Endodermal cell (in vitro differentiated cells): Measurements from ENCODE around the gene FBXL16. TPM values are rescaled to one million over a fixed set of nuclear protein-coding genes. Genes with fewer than 3 reads are reported as not detected.
A peak's percentile ranks its signal among the peaks of the same experiment; 100 is the strongest.

ENCODE experiments used
- DNase-seq: peaks from one replicate; pipeline ENCODE4 v3.0.0-alpha.2; 2017
- H3K27ac ChIP-seq: 2 replicates; pipeline ENCODE4 v1.5.1; 2013; ENCODE audit warnings: mild to moderate bottlenecking, low read depth, low read length, moderate library complexity
- H3K27me3 ChIP-seq: 2 replicates; pipeline ENCODE4 v1.6.1; 2013; ENCODE audit warnings: mild to moderate bottlenecking, low read length, moderate library complexity; ENCODE audit not compliant: insufficient read depth, control insufficient read depth, poor library complexity, severe bottlenecking
- H3K36me3 ChIP-seq: 2 replicates; pipeline ENCODE4 v1.7.0; 2013; ENCODE audit warnings: mild to moderate bottlenecking, low read length, moderate library complexity; ENCODE audit not compliant: control insufficient read depth, insufficient read depth
- H3K4me1 ChIP-seq: one replicate; pipeline ENCODE4 v1.7.0; 2013; ENCODE audit warnings: low read length; ENCODE audit not compliant: control insufficient read depth, insufficient read depth
- H3K4me3 ChIP-seq: 2 replicates; pipeline ENCODE4 v1.5.1; 2013; ENCODE audit warnings: mild to moderate bottlenecking, low read length, moderate library complexity
- H3K9ac ChIP-seq: 2 replicates; pipeline ENCODE4 v1.6.1; 2013; ENCODE audit warnings: mild to moderate bottlenecking, low read length, moderate library complexity; ENCODE audit not compliant: poor library complexity, severe bottlenecking; ENCODE audit errors: extremely low read depth
- H3K9me3 ChIP-seq: 2 replicates; pipeline ENCODE4 v1.6.1; 2013; ENCODE audit warnings: mild to moderate bottlenecking, low read length, moderate library complexity; ENCODE audit not compliant: control insufficient read depth
- H3K27ac Mint-ChIP-seq: 2 replicates; pipeline ENCODE4 v1.8.0; 2020; ENCODE audit warnings: mixed read lengths
- H3K27me3 Mint-ChIP-seq: 2 replicates; pipeline ENCODE4 v1.8.0; 2021; ENCODE audit warnings: mild to moderate bottlenecking, mixed read lengths; ENCODE audit not compliant: insufficient read depth
- H3K36me3 Mint-ChIP-seq: 2 replicates; pipeline ENCODE4 v1.8.0; 2020; ENCODE audit warnings: low read depth, mixed read lengths
- H3K4me1 Mint-ChIP-seq: 2 replicates; pipeline ENCODE4 v1.8.0; 2020; ENCODE audit warnings: mixed read lengths
- H3K4me3 Mint-ChIP-seq: 2 replicates; pipeline ENCODE4 v1.8.0; 2020; ENCODE audit warnings: mild to moderate bottlenecking, moderate library complexity, mixed read lengths
- H3K9me3 Mint-ChIP-seq: 2 replicates; pipeline ENCODE4 v1.8.0; 2020; ENCODE audit warnings: mild to moderate bottlenecking, mixed read lengths
- WGBS, 2 experiments: methylation state at CpG; one replicate each; pipeline versions ENCODE4 v1.1.5 to v1.1.7; 2013; ENCODE audit warnings: missing lambda C conversion rate in 2 of 2, mixed read lengths in 1 of 2; ENCODE audit not compliant: insufficient coverage in 1 of 2, insufficient read length in 1 of 2; 5-methylcytosine and 5-hydroxymethylcytosine counted together
- total RNA-seq, 2 donors: library from RNA; stranded (reverse); fragmentation: NEBNext Ultra II Directional in 1 of 2; extraction: Animal tissue kit (Norgen Biotek cat#: 25700) in 1 of 2; gene quantifications; 2 replicates in 1 of 2; 3 replicates in 1 of 2; pipeline ENCODE4 v1.2.1, GENCODE V29; 2021
- TF ChIP-seq, protein P1 (sequence below): fragments of 200-600 bp; sonication (generic); conservative IDR thresholded peaks from 2 replicates; pipeline ENCODE4 v1.5.0; 2021; ENCODE audit warnings: antibody characterized with exemption, mild to moderate bottlenecking

The FBXL16 gene
- total RNA-seq, 2 donors from 2014 or later: 0.38 to 2.2 TPM

DNA sequence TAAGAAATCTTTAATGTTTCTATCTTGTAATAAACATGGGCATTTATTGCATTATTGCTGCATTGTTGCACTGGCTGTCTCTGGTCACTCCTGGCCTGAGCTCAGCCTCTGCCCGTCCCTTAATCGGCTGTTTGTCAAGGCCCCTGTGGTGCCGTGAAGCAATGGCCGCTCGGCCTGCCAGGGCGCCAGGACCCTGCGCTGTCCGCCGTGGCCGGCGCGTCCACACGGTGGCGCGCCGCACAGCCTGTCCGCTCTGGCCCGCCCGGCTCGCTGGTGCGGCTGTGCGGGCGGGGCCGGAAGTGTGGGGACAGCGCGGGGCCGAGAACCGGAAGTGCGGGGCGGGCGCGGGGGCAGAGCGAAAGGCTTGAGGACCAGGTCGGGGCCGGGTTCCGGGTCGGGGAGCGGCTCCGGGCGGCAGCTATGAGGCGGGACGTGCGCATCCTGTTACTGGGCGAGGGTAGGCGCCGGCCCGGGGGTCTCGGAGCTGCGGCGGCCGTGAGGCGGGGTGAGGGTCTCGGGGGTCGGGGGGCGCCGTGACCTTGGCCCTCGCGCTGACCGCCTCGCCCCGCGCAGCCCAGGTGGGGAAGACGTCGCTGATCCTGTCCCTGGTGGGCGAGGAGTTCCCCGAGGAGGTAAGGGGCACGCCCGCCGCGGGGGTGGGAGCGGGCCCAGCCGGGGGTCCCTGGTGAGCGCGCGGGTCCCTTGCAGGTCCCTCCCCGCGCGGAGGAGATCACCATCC is 37.7 kb downstream of the FBXL16 start, which contains the start of gene RHOT2:
Gene RHOT2 (plus strand): TSS at position 353 of the 739 bp plus-strand sequence. CDS start 68 bp downstream, at position 421.
- Mint-ChIP-seq H3K27ac (peak within 1 kb of the TSS; percentile 74), H3K4me1 (peaks cover 3% of the 10 kb centered on the region), H3K4me3 (peak within 1 kb of the TSS; percentile 70), H3K36me3 (peaks cover 20% of the 10 kb centered on the region), H3K27me3 (no peaks in the 10 kb centered on the region), H3K9me3 (no peaks in the 10 kb centered on the region)
- Histone ChIP-seq H3K9ac (peak within 1 kb of the TSS; percentile 76), H3K27ac (peak within 1 kb of the TSS; percentile 7), H3K4me3 (peak within 1 kb of the TSS; percentile 88), H3K9me3 (no peaks in the 10 kb centered on the region), H3K27me3 (no peaks in the 10 kb centered on the region), H3K36me3 (peaks cover 31% of the 10 kb centered on the region), H3K4me1 (peaks cover 4% of the 10 kb centered on the region)
- 1 to 2% methylated on average over 29 to 78 of the region's 78 CpGs for WGBS, 2 experiments
- DNase-seq: peak; percentile 96
- TF ChIP-seq, protein P1, sequence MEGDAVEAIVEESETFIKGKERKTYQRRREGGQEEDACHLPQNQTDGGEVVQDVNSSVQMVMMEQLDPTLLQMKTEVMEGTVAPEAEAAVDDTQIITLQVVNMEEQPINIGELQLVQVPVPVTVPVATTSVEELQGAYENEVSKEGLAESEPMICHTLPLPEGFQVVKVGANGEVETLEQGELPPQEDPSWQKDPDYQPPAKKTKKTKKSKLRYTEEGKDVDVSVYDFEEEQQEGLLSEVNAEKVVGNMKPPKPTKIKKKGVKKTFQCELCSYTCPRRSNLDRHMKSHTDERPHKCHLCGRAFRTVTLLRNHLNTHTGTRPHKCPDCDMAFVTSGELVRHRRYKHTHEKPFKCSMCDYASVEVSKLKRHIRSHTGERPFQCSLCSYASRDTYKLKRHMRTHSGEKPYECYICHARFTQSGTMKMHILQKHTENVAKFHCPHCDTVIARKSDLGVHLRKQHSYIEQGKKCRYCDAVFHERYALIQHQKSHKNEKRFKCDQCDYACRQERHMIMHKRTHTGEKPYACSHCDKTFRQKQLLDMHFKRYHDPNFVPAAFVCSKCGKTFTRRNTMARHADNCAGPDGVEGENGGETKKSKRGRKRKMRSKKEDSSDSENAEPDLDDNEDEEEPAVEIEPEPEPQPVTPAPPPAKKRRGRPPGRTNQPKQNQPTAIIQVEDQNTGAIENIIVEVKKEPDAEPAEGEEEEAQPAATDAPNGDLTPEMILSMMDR: peak; percentile 91

DNA sequence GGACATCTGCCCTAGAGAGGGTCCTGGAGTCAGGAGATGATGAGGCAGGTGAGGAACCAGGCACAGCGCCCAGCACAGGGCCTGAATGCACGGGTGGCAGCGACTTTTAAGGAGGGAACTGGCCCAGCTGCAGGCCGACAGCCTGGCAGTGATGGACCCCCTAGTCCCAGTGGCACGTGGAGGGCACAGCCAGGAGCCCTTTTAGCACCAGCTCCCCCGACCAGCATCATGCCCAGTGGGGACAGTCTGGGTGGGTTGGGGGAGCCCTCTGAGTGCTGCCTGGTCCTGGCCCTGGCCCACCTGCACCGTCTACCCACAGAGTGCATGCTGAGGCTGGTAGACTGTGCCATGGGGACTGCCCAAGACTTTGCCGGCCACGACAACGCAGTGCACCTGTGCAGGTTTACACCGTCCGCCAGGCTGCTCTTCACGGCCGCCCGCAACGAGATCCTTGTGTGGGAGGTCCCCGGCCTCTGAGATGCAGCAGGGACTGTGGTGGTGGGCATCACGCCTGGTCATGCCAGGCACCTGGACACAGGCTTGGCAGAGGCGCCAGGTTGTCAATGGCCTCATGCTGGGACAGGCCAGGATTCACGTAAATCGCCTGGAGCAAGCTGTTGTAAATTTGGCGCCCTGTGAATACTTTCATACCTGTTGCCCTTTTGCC is 38.4 kb downstream of the FBXL16 start:
- H3K4me1 ChIP-seq: peaks cover 4% of the 10 kb centered on the region
- TF ChIP-seq, protein P1: no peak
- 90 to 92% methylated on average over 18 to 22 of the region's 22 CpGs for WGBS, 2 experiments
- no peak overlapping the region for H3K9ac ChIP-seq
- H3K27ac ChIP-seq: no peak overlapping the region
- no peak for DNase-seq
- H3K27me3 ChIP-seq: no peaks in the 10 kb centered on the region
- Mint-ChIP-seq H3K36me3 (peaks cover 19% of the 10 kb centered on the region), H3K9me3 (no peaks in the 10 kb centered on the region), H3K4me3 (peak overlapping the region; percentile 70), H3K4me1 (peaks cover 3% of the 10 kb centered on the region), H3K27ac (peak overlapping the region; percentile 74), H3K27me3 (no peaks in the 10 kb centered on the region)
- H3K4me3 ChIP-seq: no peak overlapping the region
- peaks cover 27% of the 10 kb centered on the region for H3K36me3 ChIP-seq
- H3K9me3 ChIP-seq: no peaks in the 10 kb centered on the region

DNA sequence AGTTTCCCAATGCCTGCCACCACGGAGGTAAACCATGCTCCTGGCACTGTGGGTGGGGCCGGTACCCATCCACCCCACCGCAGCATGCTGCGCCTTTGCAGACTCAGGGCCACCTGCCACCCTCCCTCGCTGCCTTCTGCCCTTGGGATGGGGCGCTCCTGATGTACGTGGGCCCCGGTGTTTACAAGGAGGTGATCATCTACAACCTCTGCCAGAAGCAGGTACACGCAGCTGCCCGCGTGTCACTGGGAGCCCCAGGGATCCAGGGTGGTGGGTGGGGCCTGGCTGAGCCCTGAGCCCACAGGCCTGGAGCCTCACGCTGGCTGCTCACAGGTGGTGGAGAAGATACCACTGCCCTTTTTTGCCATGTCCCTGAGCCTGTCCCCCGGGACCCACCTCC is 39.0 kb downstream of the FBXL16 start:
- Histone ChIP-seq H3K4me1 (peaks cover 4% of the 10 kb centered on the region), H3K36me3 (peaks cover 24% of the 10 kb centered on the region), H3K27me3 (no peaks in the 10 kb centered on the region), H3K4me3 (no peak overlapping the region), H3K27ac (no peak overlapping the region), H3K9ac (no peak overlapping the region), H3K9me3 (no peaks in the 10 kb centered on the region)
- H3K27ac Mint-ChIP-seq: no peak overlapping the region
- peaks cover 3% of the 10 kb centered on the region for H3K4me1 Mint-ChIP-seq
- no peaks in the 10 kb centered on the region for H3K9me3 Mint-ChIP-seq
- TF ChIP-seq, protein P1: no peak
- no peak for DNase-seq
- no peak overlapping the region for H3K4me3 Mint-ChIP-seq
- H3K27me3 Mint-ChIP-seq: no peaks in the 10 kb centered on the region
- WGBS, 2 experiments: 84 to 89% methylated on average over 9 to 13 of the region's 13 CpGs
- H3K36me3 Mint-ChIP-seq: peaks cover 19% of the 10 kb centered on the region
